Smooth muscle cell (in vitro differentiated cells): Measurements from ENCODE around the gene SLC25A2. TPM values are rescaled to one million over a fixed set of nuclear protein-coding genes. Genes with fewer than 3 reads are reported as not detected.
"Not testable (repeated sequence)": the region's sequence is repeated elsewhere in the genome, so short reads cannot be mapped to it uniquely, and the experiment has no call there.

ENCODE experiments used
- DNase-seq: peaks from one replicate; lab custom pipeline; 2025; ENCODE audit not compliant: unreplicated experiment; lab: John Stamatoyannopoulos, UW
- H2AFZ ChIP-seq: fragments of 200-600 bp; sonication (generic); 2 replicates; pipeline ENCODE4 v1.6.0; 2016; ENCODE audit warnings: antibody characterized with exemption, low read depth, mild to moderate bottlenecking
- H3F3A ChIP-seq: fragments of 200-600 bp; sonication (generic); 2 replicates; pipeline ENCODE4 v1.6.0; 2017; ENCODE audit warnings: antibody characterized with exemption, low read depth
- H3K27ac ChIP-seq: fragments of 200-600 bp; sonication (generic); 2 replicates; pipeline ENCODE4 v1.5.1; 2016; ENCODE audit warnings: low read depth, mild to moderate bottlenecking
- H3K27me3 ChIP-seq: fragments of 200-600 bp; sonication (generic); 2 replicates; pipeline ENCODE4 v1.6.1; 2016; ENCODE audit warnings: low read depth, mild to moderate bottlenecking
- H3K36me3 ChIP-seq: fragments of 200-600 bp; sonication (generic); 2 replicates; pipeline ENCODE4 v1.5.1; 2016; ENCODE audit warnings: low read depth
- H3K4me1 ChIP-seq: fragments of 200-600 bp; sonication (generic); 2 replicates; pipeline ENCODE4 v1.5.1; 2016; ENCODE audit warnings: low read depth
- H3K4me2 ChIP-seq: fragments of 200-600 bp; sonication (generic); 2 replicates; pipeline ENCODE4 v1.6.0; 2016; ENCODE audit warnings: mild to moderate bottlenecking
- H3K4me3 ChIP-seq: fragments of 200-600 bp; sonication (generic); 2 replicates; pipeline ENCODE4 v1.5.1; 2016; ENCODE audit warnings: mild to moderate bottlenecking
- H3K79me2 ChIP-seq: fragments of 200-600 bp; sonication (generic); 2 replicates; pipeline ENCODE4 v1.6.0; 2016; ENCODE audit warnings: low read depth, mild to moderate bottlenecking
- H3K9ac ChIP-seq: fragments of 200-600 bp; sonication (generic); 2 replicates; pipeline ENCODE4 v1.6.0; 2016; ENCODE audit warnings: low read depth
- H3K9me3 ChIP-seq: fragments of 200-600 bp; sonication (generic); replicated peaks from 2 replicates; pipeline ENCODE4 v1.5.1; 2016; ENCODE audit warnings: low read depth
- H4K20me1 ChIP-seq: fragments of 200-600 bp; sonication (generic); 2 replicates; pipeline ENCODE4 v1.6.0; 2016; ENCODE audit warnings: low read depth
- CTCF ChIP-seq: fragments of 200-600 bp; sonication (generic); IDR thresholded peaks from 2 replicates; pipeline ENCODE4 v1.5.1; 2017; ENCODE audit warnings: borderline replicate concordance, mild to moderate bottlenecking, antibody characterized with exemption; ENCODE audit not compliant: insufficient read depth, poor library complexity, severe bottlenecking
- WGBS: methylation state at CpG from one replicate; pipeline ENCODE4 v1.1.7; 2016; ENCODE audit warnings: low lambda C conversion rate; 5-methylcytosine and 5-hydroxymethylcytosine counted together
- polyA plus RNA-seq: library from polyadenylated mRNA; unstranded; fragments of >200 nt; fragmentation: Nextera tagmentation; extraction: Ambion mirVana; gene quantifications from 2 replicates; pipeline ENCODE4 v1.2.1, GENCODE V29; 2016
- total RNA-seq: library from RNA; depleted of rRNA; stranded (reverse); fragments of >200 nt; gene quantifications from 2 replicates; pipeline ENCODE4 v1.2.3, GENCODE V29; 2014

The SLC25A2 gene
- total and polyA plus RNA-seq, 2 experiments from 2014 or later: 0.15 TPM; not detected in 1

GRCh38 chr5:141319202-141319601 is 15.4 kb upstream of the SLC25A2 start:
- H3F3A ChIP-seq: peaks cover 13% of the 10 kb centered on the region
- H3K4me2 ChIP-seq: peak overlapping the region; percentile 87
- H3K36me3 ChIP-seq: peaks cover 58% of the 10 kb centered on the region
- H3K27ac ChIP-seq: peak overlapping the region; percentile 97
- no peaks in the 10 kb centered on the region for H3K27me3 ChIP-seq
- no peaks in the 10 kb centered on the region for H3K4me1 ChIP-seq
- H3K4me3 ChIP-seq: peak overlapping the region; percentile 85
- H4K20me1 ChIP-seq: no peaks in the 10 kb centered on the region
- WGBS: 93% methylated on average over 6 of the region's 6 CpGs
- peaks cover 46% of the 10 kb centered on the region for H3K9me3 ChIP-seq
- no peak for DNase-seq
- no peak overlapping the region for H3K9ac ChIP-seq
- H3K79me2 ChIP-seq: peaks cover 47% of the 10 kb centered on the region
- TF ChIP-seq CTCF: no peak
- H2AFZ ChIP-seq: no peak overlapping the region

GRCh38 chr5:141316963-141317362 is 13.1 kb upstream of the SLC25A2 start:
- WGBS: 95% methylated on average over 4 of the region's 4 CpGs
- DNase-seq, H3K4me3 ChIP-seq, H3K4me2 ChIP-seq, H3K4me1 ChIP-seq, H3K27me3 ChIP-seq, H3K27ac ChIP-seq, H3K9ac ChIP-seq, H2AFZ ChIP-seq, H4K20me1 ChIP-seq: not testable (repeated sequence)
- Histone ChIP-seq H3K79me2 (peaks cover 57% of the 10 kb centered on the region), H3F3A (peaks cover 13% of the 10 kb centered on the region), H3K36me3 (peaks cover 61% of the 10 kb centered on the region), H3K9me3 (peaks cover 57% of the 10 kb centered on the region)

GRCh38 chr5:141313711-141314110 is 9.9 kb upstream of the SLC25A2 start:
- Histone ChIP-seq H3K4me1 (no peaks in the 10 kb centered on the region), H3K27ac (no peak overlapping the region), H3K9me3 (peaks cover 50% of the 10 kb centered on the region), H3K9ac (no peak overlapping the region), H3K4me2 (no peak overlapping the region), H3K4me3 (no peak overlapping the region), H4K20me1 (no peaks in the 10 kb centered on the region), H2AFZ (no peak overlapping the region), H3K36me3 (peaks cover 55% of the 10 kb centered on the region), H3F3A (no peaks in the 10 kb centered on the region), H3K27me3 (no peaks in the 10 kb centered on the region), H3K79me2 (peaks cover 44% of the 10 kb centered on the region)
- DNase-seq: no peak
- no peak for TF ChIP-seq CTCF

- 97% methylated on average over 1 of the region's 1 CpG for WGBS
- Histone ChIP-seq H4K20me1 (no peaks in the 10 kb centered on the region), H3K4me1 (no peaks in the 10 kb centered on the region), H3K9me3 (peaks cover 8% of the 10 kb centered on the region), H3K79me2 (no peaks in the 10 kb centered on the region), H3K27ac (no peak overlapping the region), H3F3A (no peaks in the 10 kb centered on the region), H3K4me3 (no peak overlapping the region), H3K9ac (no peak overlapping the region), H3K36me3 (peaks cover 12% of the 10 kb centered on the region), H3K4me2 (no peak overlapping the region), H3K27me3 (no peaks in the 10 kb centered on the region), H2AFZ (no peak overlapping the region)
- DNase-seq: no peak
- TF ChIP-seq CTCF: no peak
Observed at GRCh38 chr5:141306630-141307029, 2.8 kb upstream of the SLC25A2 start.
